HEK293 (cell line): ENCODE data around the gene OGFRL1.

Experiments used
- CTCF ChIA-PET: fragments of 350-600 bp; formaldehyde crosslinking; extraction: SDS; loops from one replicate; lab custom pipeline; 2021; ENCODE audit warnings: antibody characterized with exemption; lab: Yijun Ruan, JAX
- POLR2A ChIA-PET: fragments of 300-600 bp; formaldehyde crosslinking; extraction: SDS; loops from one replicate; lab custom pipeline; 2020; ENCODE audit warnings: antibody characterized with exemption, inconsistent platforms; lab: Yijun Ruan, JAX
- H3K27ac ChIP-seq: fragments of 200-500 bp; sonication (Bioruptor generic); 2 replicates; pipeline ENCODE4 v1.5.1; 2014; ENCODE audit warnings: low read depth, low read length, control low read depth, inconsistent platforms; ENCODE audit errors: extremely low read depth
- H3K36me3 ChIP-seq, 2 experiments: fragments of 200-500 bp in 1 of 2; sonication (Bioruptor generic) in 1 of 2; 1 replicate in 1 of 2; 2 replicates in 1 of 2; pipeline ENCODE4 v1.5.1; 2014 to 2017; ENCODE audit warnings: inconsistent platforms in 2 of 2, low read length in 2 of 2; ENCODE audit not compliant: control insufficient read depth in 2 of 2, insufficient read depth in 1 of 2
- H3K4me1 ChIP-seq: fragments of 200-500 bp; sonication (Bioruptor generic); 2 replicates; pipeline ENCODE4 v1.5.1; 2014; ENCODE audit warnings: mild to moderate bottlenecking, low read length, inconsistent platforms; ENCODE audit not compliant: control insufficient read depth, insufficient read depth
- H3K4me3 ChIP-seq: 2 replicates; pipeline ENCODE4 v1.5.1; 2011; ENCODE audit warnings: low read depth, mild to moderate bottlenecking, control low read depth, low read length, moderate library complexity
- H3K9me3 ChIP-seq: fragments of 200-500 bp; sonication (Bioruptor generic); 2 replicates; pipeline ENCODE4 v1.5.1; 2014; ENCODE audit warnings: low read depth, low read length, inconsistent platforms; ENCODE audit not compliant: control insufficient read depth, insufficient read depth
- BCL11B ChIP-seq: fragments of 450-650 bp; formaldehyde crosslinking; IDR thresholded peaks from 2 replicates; pipeline ENCODE4 v1.5.1; 2016; ENCODE audit warnings: low read depth, missing biosample characterization, missing genetic modification characterization
- KLF1 ChIP-seq: fragments of 450-650 bp; formaldehyde crosslinking; IDR thresholded peaks from 2 replicates; pipeline ENCODE4 v1.5.1; 2016; ENCODE audit warnings: missing biosample characterization, missing genetic modification characterization
- KLF9 ChIP-seq: fragments of 450-650 bp; formaldehyde crosslinking; IDR thresholded peaks from 2 replicates; pipeline ENCODE4 v1.5.1; 2016; ENCODE audit warnings: missing biosample characterization, missing genetic modification characterization, low read depth
- OSR2 ChIP-seq: fragments of 450-650 bp; formaldehyde crosslinking; IDR thresholded peaks from 2 replicates; pipeline ENCODE4 v1.5.1; 2016; ENCODE audit warnings: missing biosample characterization, missing genetic modification characterization
- OVOL3 ChIP-seq: fragments of 450-650 bp; formaldehyde crosslinking; IDR thresholded peaks from 2 replicates; pipeline ENCODE4 v1.5.1; 2016; ENCODE audit warnings: missing biosample characterization, missing genetic modification characterization
- ZBTB44 ChIP-seq: fragments of 450-650 bp; IDR thresholded peaks from 2 replicates; pipeline ENCODE4 v1.5.1; 2018; ENCODE audit warnings: missing biosample characterization, mild to moderate bottlenecking, missing genetic modification characterization
- ZNF2 ChIP-seq: fragments of 450-650 bp; formaldehyde crosslinking; IDR thresholded peaks from 2 replicates; pipeline ENCODE4 v1.5.1; 2016; ENCODE audit warnings: missing biosample characterization, missing genetic modification characterization
- ZNF202 ChIP-seq: fragments of 450-650 bp; formaldehyde crosslinking; IDR thresholded peaks from 2 replicates; pipeline ENCODE4 v1.5.1; 2016; ENCODE audit warnings: missing biosample characterization, missing genetic modification characterization, borderline replicate concordance
- ZNF280D ChIP-seq: fragments of 450-650 bp; formaldehyde crosslinking; IDR thresholded peaks from 2 replicates; pipeline ENCODE4 v1.5.1; 2016; ENCODE audit warnings: missing biosample characterization, missing genetic modification characterization
- ZNF354C ChIP-seq: fragments of 450-650 bp; formaldehyde crosslinking; IDR thresholded peaks from 2 replicates; pipeline ENCODE4 v1.5.1; 2016; ENCODE audit warnings: missing biosample characterization, missing genetic modification characterization, low read depth, borderline replicate concordance
- ZNF37A ChIP-seq: fragments of 450-650 bp; IDR thresholded peaks from 2 replicates; pipeline ENCODE4 v1.5.1; 2018; ENCODE audit warnings: missing biosample characterization, missing genetic modification characterization
- ZNF391 ChIP-seq: fragments of 450-650 bp; formaldehyde crosslinking; IDR thresholded peaks from 2 replicates; pipeline ENCODE4 v1.5.1; 2016; ENCODE audit warnings: low read depth, missing biosample characterization, missing genetic modification characterization, borderline replicate concordance
- ZNF571 ChIP-seq: fragments of 450-650 bp; formaldehyde crosslinking; IDR thresholded peaks from 2 replicates; pipeline ENCODE4 v1.5.0; 2017; ENCODE audit warnings: missing biosample characterization, missing genetic modification characterization
- ZNF654 ChIP-seq: fragments of 450-650 bp; formaldehyde crosslinking; IDR thresholded peaks from 2 replicates; pipeline ENCODE4 v1.5.1; 2016; ENCODE audit warnings: low read depth, missing biosample characterization, missing genetic modification characterization
- ZNF837 ChIP-seq: fragments of 450-650 bp; formaldehyde crosslinking; IDR thresholded peaks from 2 replicates; pipeline ENCODE4 v1.5.1; 2016; ENCODE audit warnings: missing biosample characterization, missing genetic modification characterization
- TF ChIP-seq, protein P1 (sequence below): sonication (generic); formaldehyde crosslinking; IDR thresholded peaks from 2 replicates; pipeline ENCODE4 v1.8.1; 2022; ENCODE audit warnings: mild to moderate bottlenecking, moderate library complexity, missing genetic modification reagents

Gene OGFRL1

DNA sequence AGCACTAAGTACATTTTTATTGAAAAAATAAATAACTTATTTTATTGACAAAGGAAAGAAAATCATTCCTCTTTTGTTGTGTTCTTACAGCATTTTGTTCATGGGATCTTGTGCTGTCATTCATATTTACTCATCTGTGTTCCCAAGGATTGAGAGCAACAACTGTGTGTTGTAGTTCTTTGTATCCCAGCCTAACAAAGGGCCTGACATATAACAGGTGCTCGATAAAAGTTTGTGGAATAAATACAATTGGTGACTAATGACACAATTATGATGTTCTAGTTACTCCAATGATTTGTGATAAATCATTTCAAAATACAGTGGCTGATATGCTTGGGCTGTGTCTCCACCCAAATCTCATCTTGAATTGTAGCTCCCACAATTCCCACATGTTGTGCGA lies 7.9 kb upstream of the OGFRL1 start (continued):
- TF ChIP-seq ZNF280D (tag by site-specific recombination) (no peak), ZBTB44 (no peak), KLF9 (tag by site-specific recombination) (no peak), ZNF354C (tag by site-specific recombination) (no peak), ZNF654 (tag by site-specific recombination) (no peak), ZNF2 (tag by site-specific recombination) (no peak), ZNF202 (no peak), OVOL3 (tag by site-specific recombination) (no peak), OSR2 (tag by site-specific recombination) (no peak), ZNF391 (tag by site-specific recombination) (no peak), BCL11B (tag by site-specific recombination) (no peak)
- TF ChIP-seq, protein P1, sequence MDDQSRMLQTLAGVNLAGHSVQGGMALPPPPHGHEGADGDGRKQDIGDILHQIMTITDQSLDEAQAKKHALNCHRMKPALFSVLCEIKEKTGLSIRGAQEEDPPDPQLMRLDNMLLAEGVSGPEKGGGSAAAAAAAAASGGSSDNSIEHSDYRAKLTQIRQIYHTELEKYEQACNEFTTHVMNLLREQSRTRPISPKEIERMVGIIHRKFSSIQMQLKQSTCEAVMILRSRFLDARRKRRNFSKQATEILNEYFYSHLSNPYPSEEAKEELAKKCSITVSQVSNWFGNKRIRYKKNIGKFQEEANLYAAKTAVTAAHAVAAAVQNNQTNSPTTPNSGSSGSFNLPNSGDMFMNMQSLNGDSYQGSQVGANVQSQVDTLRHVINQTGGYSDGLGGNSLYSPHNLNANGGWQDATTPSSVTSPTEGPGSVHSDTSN (CRISPR knock-in tag) = no peak
- TF ChIP-seq, all 188 proteins: peak for 0

DNA sequence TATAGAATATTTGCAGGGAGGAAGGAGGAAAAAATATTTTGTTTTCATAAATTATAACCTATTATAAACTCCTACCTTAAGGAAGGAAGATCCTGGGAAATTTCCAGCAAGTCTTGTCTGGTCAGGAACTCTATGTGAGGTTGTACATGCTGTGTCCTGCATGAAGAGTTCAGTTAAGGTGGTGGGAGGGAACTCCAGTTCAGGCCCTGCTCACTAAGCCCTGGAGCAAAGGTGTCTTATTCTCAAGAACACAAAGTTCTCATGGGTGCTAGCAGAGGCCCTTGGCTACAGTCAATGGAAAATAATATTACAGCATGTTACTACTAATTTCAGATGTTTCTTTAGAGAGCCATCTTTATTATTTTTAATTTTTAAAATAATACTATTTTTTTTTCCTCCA lies 3.8 kb upstream of the OGFRL1 start:
- CTCF ChIA-PET = no interaction called here
- POLR2A ChIA-PET = no interaction called here
- Histone ChIP-seq H3K9me3 (no peaks in the 10 kb centered on the region), H3K36me3 (no peaks in the 10 kb centered on the region), H3K4me1 (peaks cover 4% of the 10 kb centered on the region; the same call in 1 of the 2 replicates), H3K4me3 (no peak overlapping the region), H3K27ac (no peak overlapping the region)
- TF ChIP-seq KLF1 (tag by site-specific recombination) (no peak), ZNF837 (tag by site-specific recombination) (no peak), ZNF37A (tag by site-specific recombination) (no peak), OVOL3 (tag by site-specific recombination) (no peak)

- no peak overlapping the region for H3K4me3 ChIP-seq
- no peak for TF ChIP-seq ZNF571 (tag by site-specific recombination)
- H3K9me3 ChIP-seq = no peaks in the 10 kb centered on the region
- POLR2A ChIA-PET = interaction anchor here (1.0 to 1.5 kb wide), 3 partner anchors 18 to 181 kb away, joined by 3 to 6 read pairs (median 4); no protein-coding TSS in a partner anchor
- H3K36me3 ChIP-seq = no peaks in the 10 kb centered on the region
- peaks cover 16% of the 10 kb centered on the region for H3K4me1 ChIP-seq
- H3K27ac ChIP-seq = no peak overlapping the region
- CTCF ChIA-PET = interaction anchor here (0.7 to 2.2 kb wide), 9 partner anchors 9 to 355 kb away, joined by 3 to 11 read pairs (median 4); no protein-coding TSS in a partner anchor
Measured at GRCh38 chr6:71287038-71287437, 1.6 kb upstream of the OGFRL1 start.
